SK-N-SH (cell line): Measurements from ENCODE around the gene IZUMO4. TPM values are rescaled to one million over a fixed set of nuclear protein-coding genes. Genes with fewer than 3 reads are reported as not detected.

Experiments used
- CTCF ChIA-PET: fragments of 300-600, 350-600 bp; formaldehyde crosslinking; extraction: SDS; loops from one replicate; lab custom pipeline; 2021; lab: Yijun Ruan, JAX
- POLR2A ChIA-PET: fragments of 350-600 bp; sonication (Branson Sonifier 250); formaldehyde crosslinking; extraction: SDS; loops from one replicate; lab custom pipeline; 2020; ENCODE audit warnings: antibody characterized with exemption, inconsistent platforms; lab: Yijun Ruan, JAX
- DNase-seq: peaks from one replicate; pipeline ENCODE4 v3.0.0; 2012
- H2AFZ ChIP-seq: fragments of 200-600 bp; sonication (generic); 2 replicates; pipeline ENCODE4 v1.8.1; 2016; ENCODE audit warnings: antibody characterized with exemption, mild to moderate bottlenecking, low read depth
- H3F3A ChIP-seq: fragments of 200-600 bp; sonication (generic); replicated peaks from 2 replicates; pipeline ENCODE3; 2016; ENCODE audit warnings: antibody characterized with exemption, mild to moderate bottlenecking; ENCODE audit not compliant: insufficient read depth
- H3K27ac ChIP-seq, 2 experiments: fragments of 200-500 bp in 1 of 2; fragments of 200-600 bp in 1 of 2; sonication (Bioruptor generic) in 1 of 2; sonication (generic), shearing (Covaris generic) in 1 of 2; 2 replicates each; pipeline versions ENCODE4 v1.5.1 to v1.6.1; 2014 to 2016; ENCODE audit warnings: low read depth in 2 of 2, inconsistent platforms in 1 of 2, low read length in 1 of 2, mild to moderate bottlenecking in 1 of 2, mixed read lengths in 1 of 2
- H3K27me3 ChIP-seq: fragments of 200-600 bp; sonication (generic), shearing (Covaris generic); 2 replicates; pipeline ENCODE4 v1.6.1; 2016; ENCODE audit warnings: mixed run types; ENCODE audit not compliant: insufficient read depth
- H3K36me3 ChIP-seq, 2 experiments: fragments of 200-500 bp in 1 of 2; fragments of 200-600 bp in 1 of 2; sonication (Bioruptor generic) in 1 of 2; sonication (generic) in 1 of 2; replicated peaks in 1 of 2; 2 replicates each; pipeline versions ENCODE3 to v1.5.1; 2014 to 2016; ENCODE audit warnings: low read length in 1 of 2, mild to moderate bottlenecking in 1 of 2; ENCODE audit not compliant: insufficient read depth in 2 of 2, control insufficient read depth in 1 of 2
- H3K4me1 ChIP-seq, 2 experiments: fragments of 200-500 bp in 1 of 2; fragments of 200-600 bp in 1 of 2; sonication (Bioruptor generic) in 1 of 2; sonication (generic), shearing (Covaris generic) in 1 of 2; 2 replicates each; pipeline versions ENCODE4 v1.5.1 to v1.6.1; 2014 to 2016; ENCODE audit warnings: low read depth in 1 of 2, low read length in 1 of 2, mixed run types in 1 of 2; ENCODE audit not compliant: insufficient read depth in 2 of 2, control insufficient read depth in 1 of 2
- H3K4me2 ChIP-seq: fragments of 200-600 bp; sonication (generic), shearing (Covaris generic); 2 replicates; pipeline ENCODE4 v1.6.1; 2017; ENCODE audit warnings: mixed run types
- H3K4me3 ChIP-seq, 2 experiments: fragments of 200-500 bp in 1 of 2; fragments of 200-600 bp in 1 of 2; sonication (Bioruptor generic) in 1 of 2; sonication (generic), shearing (Covaris generic) in 1 of 2; 2 replicates each; pipeline versions ENCODE4 v1.5.1 to v1.8.1; 2014 to 2016; ENCODE audit warnings: low read depth in 2 of 2, inconsistent platforms in 1 of 2, low read length in 1 of 2, mild to moderate bottlenecking in 1 of 2, mixed read lengths in 1 of 2, moderate library complexity in 1 of 2
- H3K79me2 ChIP-seq: fragments of 200-600 bp; sonication (generic); 2 replicates; pipeline ENCODE4 v1.8.1; 2017; ENCODE audit warnings: mild to moderate bottlenecking; ENCODE audit not compliant: insufficient read depth
- H3K9ac ChIP-seq: fragments of 200-600 bp; sonication (generic); 2 replicates; pipeline ENCODE4 v1.6.1; 2017; ENCODE audit warnings: mixed run types
- H3K9me2 ChIP-seq: fragments of 200-600 bp; sonication (generic); 2 replicates; pipeline ENCODE4 v1.6.1; 2017; ENCODE audit warnings: mixed run types
- H3K9me3 ChIP-seq: fragments of 200-600 bp; sonication (generic); 2 replicates; pipeline ENCODE4 v1.6.1; 2017; ENCODE audit warnings: mixed run types, mild to moderate bottlenecking, moderate library complexity
- H4K20me1 ChIP-seq: fragments of 200-600 bp; sonication (generic); 2 replicates; pipeline ENCODE4 v1.6.1; 2017; ENCODE audit warnings: mild to moderate bottlenecking, mixed run types; ENCODE audit not compliant: insufficient read depth
- CHD2 ChIP-seq: fragments of 150-350 bp; IDR thresholded peaks from 2 replicates; pipeline ENCODE4 v1.6.1; 2018; ENCODE audit warnings: low read length; ENCODE audit not compliant: partially characterized antibody
- GABPA ChIP-seq: IDR thresholded peaks from 2 replicates; pipeline ENCODE4 v1.4.0; 2012; ENCODE audit warnings: low read depth, mild to moderate bottlenecking
- MEF2A ChIP-seq: IDR thresholded peaks from 2 replicates; pipeline ENCODE4 v1.4.0; 2012; ENCODE audit warnings: low read depth, borderline replicate concordance
- MXI1 ChIP-seq: IDR thresholded peaks from 2 replicates; pipeline ENCODE4 v1.6.1; 2012; ENCODE audit warnings: mild to moderate bottlenecking, low read depth, low read length, improper control_type of control experiment
- NRF1 ChIP-seq: IDR thresholded peaks from 2 replicates; pipeline ENCODE4 v1.6.1; 2012; ENCODE audit warnings: low read depth, mild to moderate bottlenecking, low read length
- POLR2AphosphoS5 ChIP-seq: IDR thresholded peaks from 2 replicates; pipeline ENCODE4 v1.6.1; 2012; ENCODE audit warnings: low read depth, low read length
- RCOR1 ChIP-seq: fragments of 150-350 bp; IDR thresholded peaks from 2 replicates; pipeline ENCODE4 v1.6.1; 2017; ENCODE audit warnings: antibody characterized with exemption, low read length
- RFX5 ChIP-seq: IDR thresholded peaks from 2 replicates; pipeline ENCODE4 v1.6.1; 2012; ENCODE audit warnings: mild to moderate bottlenecking, improper control_type of control experiment, low read length
- RXRA ChIP-seq: IDR thresholded peaks from 2 replicates; pipeline ENCODE4 v1.4.0; 2012; ENCODE audit warnings: low read depth, mild to moderate bottlenecking, borderline replicate concordance
- SIN3A ChIP-seq: IDR thresholded peaks from 2 replicates; pipeline ENCODE4 v1.6.1; 2012; ENCODE audit warnings: low read depth, mild to moderate bottlenecking, low read length, moderate library complexity, borderline replicate concordance
- SMC3 ChIP-seq: IDR thresholded peaks from 2 replicates; pipeline ENCODE4 v1.6.1; 2012; ENCODE audit warnings: low read depth, low read length, improper control_type of control experiment
- WGBS: methylation state at CpG from one replicate; pipeline ENCODE4 v1.1.6; 2017; ENCODE audit warnings: low lambda C conversion rate; 5-methylcytosine and 5-hydroxymethylcytosine counted together
- polyA plus RNA-seq, 3 experiments: library from polyadenylated mRNA; depleted of rRNA; stranded (reverse); fragments of >200 nt; gene quantifications; 2 replicates each; pipeline ENCODE4 v1.2.3, GENCODE V29; 2012
- TF ChIP-seq, protein P1 (sequence below): fragments of 150-350 bp; IDR thresholded peaks from 2 replicates; pipeline ENCODE4 v1.6.1; 2017; ENCODE audit warnings: antibody characterized with exemption, low read length, low read depth, borderline replicate concordance
- TF ChIP-seq, protein P2 (sequence below): IDR thresholded peaks from 2 replicates; pipeline ENCODE4 v1.6.1; 2012; ENCODE audit warnings: mild to moderate bottlenecking, low read depth, low read length, moderate library complexity
- TF ChIP-seq, protein P3 (sequence below): IDR thresholded peaks from 2 replicates; pipeline ENCODE4; 2012
- TF ChIP-seq, protein P4 (sequence below): IDR thresholded peaks from 2 replicates; pipeline ENCODE4 v1.4.0; 2012; ENCODE audit warnings: low read depth, borderline replicate concordance

The IZUMO4 gene
- polyA plus RNA-seq, 1 of the 3 experiments (the other 2 are of a cell fraction), result 4.6 TPM

DNA sequence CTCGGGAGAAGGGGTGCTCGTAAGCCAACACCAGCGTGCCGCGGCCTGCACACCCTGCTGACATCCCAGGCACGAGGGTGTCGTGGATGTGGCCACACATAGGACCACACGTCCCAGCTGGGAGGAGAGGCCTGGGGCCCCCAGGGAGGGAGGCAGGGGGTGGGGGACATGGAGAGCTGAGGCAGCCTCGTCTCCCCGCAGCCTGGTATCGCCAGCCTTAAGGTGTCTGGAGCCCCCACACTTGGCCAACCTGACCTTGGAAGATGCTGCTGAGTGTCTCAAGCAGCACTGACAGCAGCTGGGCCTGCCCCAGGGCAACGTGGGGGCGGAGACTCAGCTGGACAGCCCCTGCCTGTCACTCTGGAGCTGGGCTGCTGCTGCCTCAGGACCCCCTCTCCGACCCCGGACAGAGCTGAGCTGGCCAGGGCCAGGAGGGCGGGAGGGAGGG is 2.4 kb downstream of the IZUMO4 start:
- Histone ChIP-seq H3K36me3 (peaks cover 13 to 25% of the 10 kb centered on the region in 2 experiments), H2AFZ (no peak overlapping the region), H4K20me1 (peaks cover 22% of the 10 kb centered on the region), H3K9me2 (no peaks in the 10 kb centered on the region), H3K27me3 (no peaks in the 10 kb centered on the region), H3K27ac (no peak overlapping the region), H3K4me1 (peaks cover 3 to 17% of the 10 kb centered on the region in 2 experiments; a peak in 1 of 4 replicates), H3K4me3 (no peak overlapping the region), H3K9ac (no peak overlapping the region), H3F3A (peaks cover 10% of the 10 kb centered on the region), H3K4me2 (no peak overlapping the region), H3K79me2 (peaks cover 30% of the 10 kb centered on the region), H3K9me3 (no peaks in the 10 kb centered on the region)
- WGBS, result 100% methylated on average over 1 of the region's 16 CpGs
- DNase-seq, result no peak
- POLR2A ChIA-PET, result no interaction called here
- CTCF ChIA-PET, result no interaction called here
- no peak for TF ChIP-seq RCOR1
- TF ChIP-seq RXRA, result no peak
- TF ChIP-seq, protein P1, sequence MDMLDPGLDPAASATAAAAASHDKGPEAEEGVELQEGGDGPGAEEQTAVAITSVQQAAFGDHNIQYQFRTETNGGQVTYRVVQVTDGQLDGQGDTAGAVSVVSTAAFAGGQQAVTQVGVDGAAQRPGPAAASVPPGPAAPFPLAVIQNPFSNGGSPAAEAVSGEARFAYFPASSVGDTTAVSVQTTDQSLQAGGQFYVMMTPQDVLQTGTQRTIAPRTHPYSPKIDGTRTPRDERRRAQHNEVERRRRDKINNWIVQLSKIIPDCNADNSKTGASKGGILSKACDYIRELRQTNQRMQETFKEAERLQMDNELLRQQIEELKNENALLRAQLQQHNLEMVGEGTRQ, result no peak
- TF ChIP-seq, protein P2, sequence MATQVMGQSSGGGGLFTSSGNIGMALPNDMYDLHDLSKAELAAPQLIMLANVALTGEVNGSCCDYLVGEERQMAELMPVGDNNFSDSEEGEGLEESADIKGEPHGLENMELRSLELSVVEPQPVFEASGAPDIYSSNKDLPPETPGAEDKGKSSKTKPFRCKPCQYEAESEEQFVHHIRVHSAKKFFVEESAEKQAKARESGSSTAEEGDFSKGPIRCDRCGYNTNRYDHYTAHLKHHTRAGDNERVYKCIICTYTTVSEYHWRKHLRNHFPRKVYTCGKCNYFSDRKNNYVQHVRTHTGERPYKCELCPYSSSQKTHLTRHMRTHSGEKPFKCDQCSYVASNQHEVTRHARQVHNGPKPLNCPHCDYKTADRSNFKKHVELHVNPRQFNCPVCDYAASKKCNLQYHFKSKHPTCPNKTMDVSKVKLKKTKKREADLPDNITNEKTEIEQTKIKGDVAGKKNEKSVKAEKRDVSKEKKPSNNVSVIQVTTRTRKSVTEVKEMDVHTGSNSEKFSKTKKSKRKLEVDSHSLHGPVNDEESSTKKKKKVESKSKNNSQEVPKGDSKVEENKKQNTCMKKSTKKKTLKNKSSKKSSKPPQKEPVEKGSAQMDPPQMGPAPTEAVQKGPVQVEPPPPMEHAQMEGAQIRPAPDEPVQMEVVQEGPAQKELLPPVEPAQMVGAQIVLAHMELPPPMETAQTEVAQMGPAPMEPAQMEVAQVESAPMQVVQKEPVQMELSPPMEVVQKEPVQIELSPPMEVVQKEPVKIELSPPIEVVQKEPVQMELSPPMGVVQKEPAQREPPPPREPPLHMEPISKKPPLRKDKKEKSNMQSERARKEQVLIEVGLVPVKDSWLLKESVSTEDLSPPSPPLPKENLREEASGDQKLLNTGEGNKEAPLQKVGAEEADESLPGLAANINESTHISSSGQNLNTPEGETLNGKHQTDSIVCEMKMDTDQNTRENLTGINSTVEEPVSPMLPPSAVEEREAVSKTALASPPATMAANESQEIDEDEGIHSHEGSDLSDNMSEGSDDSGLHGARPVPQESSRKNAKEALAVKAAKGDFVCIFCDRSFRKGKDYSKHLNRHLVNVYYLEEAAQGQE, result no peak
- TF ChIP-seq RFX5, result no peak
- TF ChIP-seq, protein P3, sequence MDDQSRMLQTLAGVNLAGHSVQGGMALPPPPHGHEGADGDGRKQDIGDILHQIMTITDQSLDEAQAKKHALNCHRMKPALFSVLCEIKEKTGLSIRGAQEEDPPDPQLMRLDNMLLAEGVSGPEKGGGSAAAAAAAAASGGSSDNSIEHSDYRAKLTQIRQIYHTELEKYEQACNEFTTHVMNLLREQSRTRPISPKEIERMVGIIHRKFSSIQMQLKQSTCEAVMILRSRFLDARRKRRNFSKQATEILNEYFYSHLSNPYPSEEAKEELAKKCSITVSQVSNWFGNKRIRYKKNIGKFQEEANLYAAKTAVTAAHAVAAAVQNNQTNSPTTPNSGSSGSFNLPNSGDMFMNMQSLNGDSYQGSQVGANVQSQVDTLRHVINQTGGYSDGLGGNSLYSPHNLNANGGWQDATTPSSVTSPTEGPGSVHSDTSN, result no peak
- TF ChIP-seq SMC3, result no peak
- TF ChIP-seq MXI1, result no peak
- TF ChIP-seq, protein P4, sequence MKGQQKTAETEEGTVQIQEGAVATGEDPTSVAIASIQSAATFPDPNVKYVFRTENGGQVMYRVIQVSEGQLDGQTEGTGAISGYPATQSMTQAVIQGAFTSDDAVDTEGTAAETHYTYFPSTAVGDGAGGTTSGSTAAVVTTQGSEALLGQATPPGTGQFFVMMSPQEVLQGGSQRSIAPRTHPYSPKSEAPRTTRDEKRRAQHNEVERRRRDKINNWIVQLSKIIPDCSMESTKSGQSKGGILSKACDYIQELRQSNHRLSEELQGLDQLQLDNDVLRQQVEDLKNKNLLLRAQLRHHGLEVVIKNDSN, result no peak
- no peak for TF ChIP-seq NRF1
- no peak for TF ChIP-seq CHD2
- TF ChIP-seq GABPA, result no peak
- TF ChIP-seq POLR2AphosphoS5, result no peak
- no peak for TF ChIP-seq SIN3A
- TF ChIP-seq MEF2A, result no peak
